Glomerular endothelial cell (primary cell): ENCODE results near the gene TBC1D22A. TPM values are rescaled to one million over a fixed set of nuclear protein-coding genes. Genes with fewer than 3 reads are reported as not detected.

Experiments
- DNase-seq: peaks from one replicate; pipeline ENCODE4 v3.0.0-alpha.2; 2011; ENCODE audit warnings: low read depth, low spot score; ENCODE audit errors: extremely low read depth
- total RNA-seq: library from RNA; depleted of rRNA; stranded (reverse); fragments of >200 nt; gene quantifications from 2 replicates; pipeline ENCODE4 v1.2.3, GENCODE V29; 2015

Gene TBC1D22A
- total RNA-seq, 1 donor from 2014 or later: 38.7 TPM

DNA sequence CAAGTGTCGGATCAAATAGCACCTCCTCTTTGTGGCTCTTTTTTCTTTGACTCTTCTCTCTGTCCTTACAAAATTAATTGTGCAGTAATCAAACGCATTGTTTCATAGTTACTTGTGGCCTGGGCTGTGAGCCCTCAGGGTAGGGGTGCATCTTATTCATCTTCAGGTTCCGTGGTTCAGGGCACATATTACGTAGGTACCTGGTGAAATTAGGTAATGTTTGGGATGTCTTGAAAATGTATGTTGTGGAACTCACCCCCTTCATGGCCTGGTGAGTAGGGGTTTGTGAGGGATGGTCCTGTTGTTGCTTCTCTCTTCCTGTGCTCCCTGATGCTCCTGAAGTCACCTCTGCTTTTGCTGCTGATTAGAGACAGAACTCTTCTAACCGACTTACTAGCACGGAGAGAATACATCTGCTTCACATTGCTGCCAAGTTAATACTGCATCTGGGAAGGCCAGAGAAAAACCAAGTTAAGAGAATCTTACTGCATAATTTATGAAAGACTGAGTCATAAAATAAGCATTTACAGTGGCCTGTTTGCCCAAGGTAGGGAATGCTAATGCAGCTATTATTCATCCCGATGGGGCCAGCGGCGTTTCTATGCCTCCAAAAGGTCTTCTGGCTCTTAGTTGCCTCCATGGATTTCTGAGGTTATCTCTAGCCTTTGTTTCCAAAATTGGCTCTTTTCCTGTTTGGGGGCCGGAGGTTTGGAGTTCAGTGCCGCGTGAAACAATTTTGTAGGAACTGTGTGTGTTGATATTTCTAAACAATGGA, 66.9 kb downstream of the TBC1D22A start:
- peak; percentile 33 for DNase-seq

DNA sequence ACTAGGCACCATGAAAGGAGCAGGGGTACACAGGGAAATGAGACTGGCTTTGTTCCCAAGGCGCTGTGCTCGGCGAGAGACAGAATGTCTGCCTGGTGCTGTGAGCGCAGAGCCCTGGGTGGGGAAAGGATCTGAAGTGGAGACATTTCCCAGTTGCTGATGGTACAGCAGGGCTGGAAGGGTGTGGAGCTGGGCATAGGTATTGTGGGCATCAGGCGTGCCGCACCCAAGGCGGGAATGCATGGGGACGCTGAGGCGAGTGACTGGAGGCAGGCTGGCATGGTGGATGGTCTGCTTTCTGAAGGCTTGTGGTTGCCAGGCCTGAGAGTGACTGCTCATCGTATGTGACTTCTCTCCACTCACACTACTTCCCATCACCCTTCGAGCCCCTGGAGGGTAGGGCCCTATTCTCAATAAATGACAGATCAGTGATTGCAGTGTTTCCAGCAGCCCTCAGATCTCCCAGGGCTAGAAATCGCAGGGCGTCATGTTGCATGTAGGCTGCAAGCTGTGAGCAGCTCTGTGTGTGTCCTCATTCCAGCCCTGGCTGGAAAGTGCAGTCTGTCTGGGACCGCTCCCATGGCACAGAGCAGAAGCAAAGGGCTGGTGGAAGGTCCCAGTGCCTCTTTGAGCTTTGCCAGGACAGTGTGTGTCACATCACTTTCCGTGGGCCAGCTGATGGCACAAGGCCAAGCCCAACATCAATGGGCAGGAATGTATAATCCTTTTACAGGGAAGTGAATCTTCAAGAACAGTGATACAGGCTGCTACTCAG, 67.7 kb downstream of the TBC1D22A start:
- no peak for DNase-seq

GRCh38 chr22:46830841-46831240, 68.4 kb downstream of the TBC1D22A start:
- DNase-seq: no peak

GRCh38 chr22:46833228-46833627, 70.8 kb downstream of the TBC1D22A start:
- no peak for DNase-seq

DNA sequence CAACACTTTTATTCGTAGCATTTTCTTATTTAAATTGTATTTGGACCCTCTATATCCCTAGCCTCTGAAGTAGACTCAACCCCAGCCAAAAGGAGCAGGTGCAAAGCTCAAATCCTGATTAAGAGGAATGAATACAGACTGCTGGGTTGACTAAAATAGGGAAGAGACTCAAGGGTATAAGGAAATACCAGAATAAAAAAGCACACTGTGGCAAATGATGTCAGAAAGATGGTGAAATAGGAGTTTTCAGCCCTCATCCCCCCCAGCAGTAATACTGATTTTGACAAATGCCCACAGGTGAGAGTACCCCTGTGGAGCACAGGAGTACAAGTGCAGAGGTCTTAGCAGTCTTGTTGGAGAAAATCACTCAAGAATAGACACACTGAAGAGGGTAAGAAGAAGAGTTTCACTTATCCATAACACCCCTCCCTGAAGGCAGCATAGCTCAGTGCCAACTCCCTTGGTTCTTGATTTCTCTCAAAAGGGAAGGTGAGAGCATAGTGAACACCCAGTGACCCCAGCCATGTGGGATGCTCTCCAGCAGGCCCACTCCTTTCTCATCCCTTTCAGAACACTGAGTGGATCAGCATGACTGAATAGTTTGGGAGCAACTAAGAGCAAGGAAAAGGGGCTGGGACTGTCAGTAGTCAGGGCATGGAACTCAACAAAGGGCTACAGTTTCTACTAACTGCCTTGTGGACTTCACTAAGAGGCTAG, 71.7 kb downstream of the TBC1D22A start:
- DNase-seq: no peak

DNA sequence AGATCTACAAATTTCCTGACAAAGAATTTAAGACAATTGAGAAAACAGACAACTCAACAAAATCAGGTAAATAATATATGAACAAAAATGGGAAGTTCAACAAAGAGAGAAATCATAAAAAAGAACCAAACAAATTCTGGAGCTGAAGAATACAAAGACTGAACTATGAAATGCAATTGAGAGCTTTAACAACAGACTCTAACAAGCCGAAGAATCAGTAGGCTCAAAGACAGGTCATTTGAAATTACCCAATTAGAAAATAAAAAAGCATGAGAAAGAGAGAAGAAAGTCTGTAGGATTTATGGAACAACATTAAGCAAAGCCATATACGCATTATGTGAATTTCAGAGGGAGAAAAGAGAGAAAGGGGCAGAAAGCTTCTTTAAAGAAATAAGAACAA, 72.8 kb downstream of the TBC1D22A start:
- no peak for DNase-seq

GRCh38 chr22:46835693-46836092, 73.2 kb downstream of the TBC1D22A start:
- DNase-seq: no peak

GRCh38 chr22:46841522-46841921, 79.1 kb downstream of the TBC1D22A start:
- DNase-seq: no peak

DNA sequence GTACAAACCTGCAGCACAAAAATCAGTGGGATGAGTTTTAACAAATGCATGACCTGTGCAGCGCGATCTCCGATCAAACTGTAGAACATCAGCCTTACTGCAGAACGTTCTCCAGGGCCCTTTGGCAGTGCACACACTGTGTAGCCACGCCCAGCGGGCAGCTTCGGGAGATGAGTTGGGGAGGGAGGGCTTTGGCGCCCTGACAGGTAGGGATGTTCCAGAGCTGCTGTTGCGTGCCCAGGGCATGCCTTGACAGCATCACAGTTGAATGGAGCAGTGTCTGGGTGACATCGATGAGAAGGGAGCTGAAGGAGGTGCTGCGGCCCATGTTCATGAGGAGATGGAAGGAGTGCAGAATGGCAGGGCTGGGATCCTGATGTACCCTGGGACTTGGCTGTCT, 80.2 kb downstream of the TBC1D22A start:
- DNase-seq: no peak

GRCh38 chr22:46843821-46844255, 81.4 kb downstream of the TBC1D22A start:
- DNase-seq: no peak

DNA sequence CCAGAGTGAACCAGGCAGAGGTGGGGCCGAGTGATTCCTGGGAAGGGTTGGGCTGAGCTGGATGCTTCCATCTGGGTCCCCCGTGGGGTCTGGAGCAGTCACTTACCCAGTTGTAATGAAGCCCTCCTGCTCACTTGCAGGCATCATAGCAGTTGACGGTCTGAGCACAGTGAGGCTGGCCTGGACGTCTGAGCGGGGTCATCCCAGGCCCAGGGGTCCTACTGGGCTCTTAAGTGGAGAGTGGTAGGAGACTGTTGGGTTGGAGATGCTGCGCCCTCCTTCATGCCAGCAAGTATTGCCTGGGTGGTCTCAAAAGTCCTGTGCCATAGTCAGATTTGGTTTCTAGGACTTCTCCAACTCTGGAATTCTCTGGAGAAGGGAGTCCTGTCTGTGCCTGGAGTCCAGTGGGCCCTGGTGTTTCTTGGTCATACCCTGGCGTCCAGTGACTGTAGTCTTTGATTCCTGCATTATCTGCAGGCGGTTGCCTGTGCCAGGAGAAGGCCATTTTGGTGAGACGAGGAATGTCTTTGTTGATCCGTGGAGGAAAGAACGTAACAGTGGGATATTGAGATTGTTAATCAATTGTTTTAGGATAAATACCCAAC, 82.3 kb downstream of the TBC1D22A start:
- no peak for DNase-seq

GRCh38 chr22:46845296-46846149, 83.1 kb downstream of the TBC1D22A start:
- no peak for DNase-seq

DNA sequence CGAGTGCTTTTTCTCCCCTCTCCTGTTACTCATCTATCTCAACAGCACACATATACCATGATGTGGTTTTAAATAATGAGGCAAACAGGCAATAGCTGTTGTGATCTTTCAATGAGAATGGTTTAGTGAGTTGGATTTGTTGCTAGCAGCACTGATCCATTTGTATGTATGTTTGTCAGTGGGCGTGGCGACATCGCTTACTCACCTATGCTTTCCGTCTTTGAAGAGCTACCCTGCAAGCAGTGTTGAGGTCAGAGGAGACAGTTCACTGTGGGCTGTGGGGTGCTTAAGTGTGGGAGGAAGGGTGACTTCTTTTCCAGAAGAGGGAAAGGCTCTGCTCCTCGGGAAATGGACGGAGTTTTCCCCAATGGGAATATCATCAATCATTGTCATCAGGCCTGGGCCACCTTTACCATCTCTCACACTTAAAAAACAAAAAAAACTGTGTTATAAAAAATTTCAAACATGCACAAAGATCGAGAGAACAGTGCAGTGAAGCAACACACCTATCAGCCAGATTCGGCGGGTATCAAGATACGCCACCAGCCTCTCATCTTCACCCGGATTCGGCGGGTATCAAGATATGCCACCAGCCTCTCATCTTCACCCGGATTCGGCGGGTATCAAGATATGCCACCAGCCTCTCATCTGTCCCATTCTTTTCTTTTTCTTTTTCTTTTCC, 83.8 kb downstream of the TBC1D22A start:
- DNase-seq: no peak

DNA sequence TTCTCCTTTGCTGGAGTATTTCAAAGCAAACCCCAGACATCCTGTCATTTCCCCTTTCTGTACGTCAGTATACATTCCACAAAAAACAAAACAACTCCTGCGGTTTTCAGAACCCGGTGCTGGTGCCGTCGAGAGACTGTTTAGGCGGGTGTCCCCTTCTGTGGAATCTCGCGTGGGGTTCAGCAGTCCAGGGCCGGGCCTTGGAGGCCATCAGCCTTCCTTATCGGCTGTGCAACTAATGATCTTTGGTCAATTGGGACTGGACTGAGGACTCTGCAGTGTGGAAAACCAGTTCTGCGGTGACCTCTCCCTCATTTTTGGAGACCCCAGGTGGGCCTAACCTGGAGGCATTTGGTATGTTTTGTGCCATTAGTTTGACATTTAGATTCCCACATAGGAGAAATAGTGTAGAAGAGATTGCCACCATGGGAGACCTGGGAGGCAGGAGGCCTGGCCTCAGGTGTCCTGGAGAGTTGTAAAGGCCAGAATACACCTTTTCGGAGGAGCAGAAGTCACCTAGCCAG, 84.4 kb downstream of the TBC1D22A start:
- no peak for DNase-seq

- no peak for DNase-seq
Observed at GRCh38 chr22:46848197-46848596, 85.7 kb downstream of the TBC1D22A start.

DNA sequence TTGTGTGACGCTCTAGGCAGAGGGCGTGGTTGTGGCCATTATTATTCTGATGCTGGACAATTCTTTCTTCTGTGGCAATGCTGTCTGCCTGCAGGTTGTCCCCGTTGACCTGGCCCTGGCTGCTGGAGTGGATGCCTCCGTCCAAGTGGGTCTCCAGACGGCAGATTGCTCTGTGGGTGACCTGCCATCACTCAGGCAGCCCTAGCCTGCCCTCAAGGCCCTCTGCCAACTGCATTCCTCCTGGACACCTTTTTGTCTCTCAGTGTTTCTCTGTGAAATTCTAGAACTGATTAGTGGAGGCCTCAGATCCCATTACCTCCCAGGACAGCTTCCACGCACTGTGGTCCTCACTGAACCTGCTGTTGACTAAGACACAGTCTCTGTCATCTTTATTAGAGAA, 86.7 kb downstream of the TBC1D22A start:
- no peak for DNase-seq

- no peak for DNase-seq
Observed at GRCh38 chr22:46849951-46850350, 87.5 kb downstream of the TBC1D22A start.

DNA sequence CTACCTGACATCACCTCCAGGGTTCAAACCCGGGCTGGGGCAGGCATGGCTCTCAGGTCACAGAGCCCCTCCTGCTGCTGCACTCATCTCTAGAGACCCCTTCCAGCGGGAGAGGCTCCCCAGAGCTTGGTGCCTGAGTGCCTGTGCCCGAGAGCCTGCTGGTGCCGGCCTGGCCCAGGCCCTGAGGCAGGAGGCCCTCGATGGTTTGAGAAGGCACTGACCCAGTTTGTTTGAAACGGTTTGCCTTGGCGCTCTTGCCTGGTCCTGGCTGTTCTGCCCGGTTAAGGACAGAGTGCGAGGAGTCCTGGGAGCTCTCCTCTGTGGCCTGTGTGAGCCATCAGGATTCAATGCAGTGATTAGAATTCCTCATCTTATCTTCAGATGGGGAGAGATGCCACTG, 88.9 kb downstream of the TBC1D22A start:
- DNase-seq: no peak

DNA sequence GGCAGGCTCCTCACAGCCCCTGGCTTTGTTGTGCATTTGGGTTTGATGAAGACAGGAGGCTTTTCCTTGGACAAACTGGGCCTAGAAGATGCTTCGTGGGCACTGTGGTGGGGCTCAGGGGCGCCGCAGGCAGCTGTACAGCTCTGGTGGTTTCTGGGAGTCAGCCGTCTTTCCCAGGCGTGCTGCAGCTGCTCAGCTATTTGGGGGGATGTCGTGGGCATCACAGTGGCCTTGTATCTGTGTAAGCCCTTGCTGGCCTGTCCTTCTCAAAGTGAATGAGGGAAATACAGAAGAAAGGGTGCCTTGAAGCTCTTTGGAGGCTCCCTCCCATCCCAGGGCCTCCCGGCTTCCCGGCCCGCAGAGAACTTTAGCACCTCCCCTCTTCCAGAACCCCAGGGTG, 89.5 kb downstream of the TBC1D22A start:
- DNase-seq: no peak
